NOMO-1 treated with DMSO at 0.1 percent for 48 hours (cell line): ENCODE results near the gene ESR2.
"Not testable (repeated sequence)": the region's sequence is repeated elsewhere in the genome, so short reads cannot be mapped to it uniquely, and the experiment has no call there.

Experiments used
- DNase-seq: peaks from one replicate; lab custom pipeline; 2025; ENCODE audit not compliant: unreplicated experiment; lab: John Stamatoyannopoulos, UW

ESR2 gene

GRCh38 chr14:64045091-64045490 lies 249.1 kb downstream of the ESR2 start:
- DNase-seq: no peak

- DNase-seq: not testable (repeated sequence)
Measured at GRCh38 chr14:64043296-64043695, 250.9 kb downstream of the ESR2 start.

- no peak for DNase-seq
Measured at GRCh38 chr14:64040044-64040443, 254.1 kb downstream of the ESR2 start.

- DNase-seq: no peak
Measured at GRCh38 chr14:64038841-64039542, 255.2 kb downstream of the ESR2 start.

GRCh38 chr14:64037869-64038745 lies 256.1 kb downstream of the ESR2 start:
- not testable (repeated sequence) for DNase-seq

- no peak for DNase-seq
Measured at GRCh38 chr14:64035143-64035542, 259.0 kb downstream of the ESR2 start.
